Astrocyte (in vitro differentiated cells and primary cell): ENCODE results near the gene WNT7B. TPM values are rescaled to one million over a fixed set of nuclear protein-coding genes. Genes with fewer than 3 reads are reported as not detected.

Source experiments
- DNase-seq: peaks from one replicate; pipeline ENCODE4 v3.0.0-alpha.2; 2010; ENCODE audit warnings: low read depth
- FAIRE-seq: peaks from 2 replicates; lab custom pipeline; 2011; peaks lifted over from hg19 to GRCh38; lab: Jason Lieb, UNC
- H2AFZ ChIP-seq: 2 replicates; pipeline ENCODE4 v1.6.0; 2012; ENCODE audit warnings: low read depth, low read length, inconsistent platforms
- H3K27ac ChIP-seq: 2 replicates; pipeline ENCODE4 v1.5.1; 2011; ENCODE audit warnings: low read depth, low read length, inconsistent platforms
- H3K27me3 ChIP-seq: 2 replicates; pipeline ENCODE4 v1.6.0; 2011; ENCODE audit warnings: low read length, inconsistent platforms; ENCODE audit not compliant: insufficient read depth
- H3K36me3 ChIP-seq: 2 replicates; pipeline ENCODE4 v1.5.1; 2011; ENCODE audit warnings: low read length, inconsistent platforms; ENCODE audit not compliant: insufficient read depth
- H3K4me1 ChIP-seq: 2 replicates; pipeline ENCODE4 v1.5.1; 2011; ENCODE audit warnings: low read length, inconsistent platforms; ENCODE audit not compliant: insufficient read depth
- H3K4me2 ChIP-seq: 2 replicates; pipeline ENCODE4 v1.6.0; 2012; ENCODE audit warnings: low read length, inconsistent platforms
- H3K4me3 ChIP-seq: 2 replicates; pipeline ENCODE4 v1.5.1; 2011; ENCODE audit warnings: low read depth, mild to moderate bottlenecking, low read length, inconsistent platforms; ENCODE audit not compliant: insufficient read depth
- H3K79me2 ChIP-seq: 2 replicates; pipeline ENCODE4 v1.6.0; 2012; ENCODE audit warnings: mild to moderate bottlenecking, low read length, inconsistent platforms; ENCODE audit not compliant: insufficient read depth
- H3K9ac ChIP-seq: 2 replicates; pipeline ENCODE4 v1.6.0; 2012; ENCODE audit warnings: mild to moderate bottlenecking, low read length, inconsistent platforms
- H3K9me3 ChIP-seq: 2 replicates; pipeline ENCODE4 v1.5.1; 2012; ENCODE audit warnings: low read depth, mild to moderate bottlenecking, low read length, inconsistent platforms; ENCODE audit not compliant: insufficient read depth
- H4K20me1 ChIP-seq: 2 replicates; pipeline ENCODE4 v1.6.0; 2012; ENCODE audit warnings: low read length, inconsistent platforms; ENCODE audit not compliant: insufficient read depth
- H3K27ac Mint-ChIP-seq: one replicate; pipeline ENCODE4 v1.8.0; 2021; ENCODE audit warnings: mild to moderate bottlenecking, mixed read lengths; ENCODE audit not compliant: unreplicated experiment
- H3K27me3 Mint-ChIP-seq: one replicate; pipeline ENCODE4 v1.8.0; 2021; ENCODE audit warnings: low read depth, mixed read lengths; ENCODE audit not compliant: unreplicated experiment
- H3K36me3 Mint-ChIP-seq: one replicate; pipeline ENCODE4 v1.8.0; 2021; ENCODE audit warnings: low read depth, mixed read lengths; ENCODE audit not compliant: unreplicated experiment
- H3K4me1 Mint-ChIP-seq: one replicate; pipeline ENCODE4 v1.8.0; 2021; ENCODE audit warnings: low read depth, mixed read lengths; ENCODE audit not compliant: unreplicated experiment
- H3K4me3 Mint-ChIP-seq: one replicate; pipeline ENCODE4 v1.8.0; 2021; ENCODE audit warnings: mild to moderate bottlenecking, moderate library complexity, mixed read lengths; ENCODE audit not compliant: unreplicated experiment
- H3K9me3 Mint-ChIP-seq: one replicate; pipeline ENCODE4 v1.8.0; 2021; ENCODE audit warnings: mild to moderate bottlenecking, mixed read lengths; ENCODE audit not compliant: unreplicated experiment
- CTCF ChIP-seq: IDR thresholded peaks from 2 replicates; pipeline ENCODE4 v1.5.1; 2011; ENCODE audit warnings: low read depth, mild to moderate bottlenecking, inconsistent platforms, low read length, moderate library complexity; ENCODE audit not compliant: insufficient read depth
- EZH2 ChIP-seq: IDR thresholded peaks from 2 replicates; pipeline ENCODE4 v1.6.1; 2012; ENCODE audit warnings: mild to moderate bottlenecking, low read length, inconsistent platforms; ENCODE audit not compliant: insufficient read depth
- total RNA-seq: library from RNA; stranded (reverse); gene quantifications from 2 replicates; pipeline ENCODE4 v1.2.1, GENCODE V29; 2021

The WNT7B gene
- total RNA-seq, 1 donor from 2014 or later, result 1.7 TPM

GRCh38 chr22:45872659-45873263 is 104.2 kb downstream of the WNT7B start:
- Histone ChIP-seq H3K4me1 (no peaks in the 10 kb centered on the region), H3K36me3 (no peaks in the 10 kb centered on the region), H3K79me2 (no peaks in the 10 kb centered on the region), H4K20me1 (no peaks in the 10 kb centered on the region), H2AFZ (no peak overlapping the region), H3K27me3 (peaks cover 12% of the 10 kb centered on the region), H3K9ac (no peak overlapping the region), H3K27ac (no peak overlapping the region), H3K4me3 (no peak overlapping the region), H3K9me3 (no peaks in the 10 kb centered on the region), H3K4me2 (no peak overlapping the region)
- TF ChIP-seq EZH2 (no peak), CTCF (no peak)
- DNase-seq (no peak), FAIRE-seq (no peak)
- peaks cover 51% of the 10 kb centered on the region for H3K27me3 Mint-ChIP-seq
- H3K4me1 Mint-ChIP-seq, result no peaks in the 10 kb centered on the region
- H3K9me3 Mint-ChIP-seq, result peaks cover 8% of the 10 kb centered on the region
- H3K36me3 Mint-ChIP-seq, result peaks cover 11% of the 10 kb centered on the region
- H3K27ac Mint-ChIP-seq, result no peak overlapping the region
- H3K4me3 Mint-ChIP-seq, result no peak overlapping the region

- no peaks in the 10 kb centered on the region for H3K9me3 ChIP-seq
- no peaks in the 10 kb centered on the region for H3K36me3 ChIP-seq
- H3K4me3 ChIP-seq, result no peak overlapping the region
- H2AFZ ChIP-seq, result no peak overlapping the region
- no peak overlapping the region for H3K27ac ChIP-seq
- Mint-ChIP-seq H3K9me3 (peaks cover 8% of the 10 kb centered on the region), H3K27me3 (peaks cover 49% of the 10 kb centered on the region), H3K27ac (no peak overlapping the region), H3K4me1 (no peaks in the 10 kb centered on the region), H3K36me3 (peaks cover 11% of the 10 kb centered on the region), H3K4me3 (no peak overlapping the region)
- FAIRE-seq (no peak), DNase-seq (no peak)
- peaks cover 5% of the 10 kb centered on the region for H3K27me3 ChIP-seq
- no peaks in the 10 kb centered on the region for H4K20me1 ChIP-seq
- H3K9ac ChIP-seq, result no peak overlapping the region
- H3K4me2 ChIP-seq, result no peak overlapping the region
- no peak for TF ChIP-seq EZH2
- H3K4me1 ChIP-seq, result peaks cover 4% of the 10 kb centered on the region
- no peaks in the 10 kb centered on the region for H3K79me2 ChIP-seq
Measured at GRCh38 chr22:45871721-45872120, 105.2 kb downstream of the WNT7B start.

Other genes with a start within 250 kb of the WNT7B start
- 8.4 and 9.6 TPM in 2 replicates for gene PPARA, start 173.4 kb upstream of the WNT7B start, total RNA-seq